ENCODE results near the gene XRCC4.
"Not testable (repeated sequence)": the region's sequence is repeated elsewhere in the genome, so short reads cannot be mapped to it uniquely, and the experiment has no call there.

The XRCC4 gene

DNA sequence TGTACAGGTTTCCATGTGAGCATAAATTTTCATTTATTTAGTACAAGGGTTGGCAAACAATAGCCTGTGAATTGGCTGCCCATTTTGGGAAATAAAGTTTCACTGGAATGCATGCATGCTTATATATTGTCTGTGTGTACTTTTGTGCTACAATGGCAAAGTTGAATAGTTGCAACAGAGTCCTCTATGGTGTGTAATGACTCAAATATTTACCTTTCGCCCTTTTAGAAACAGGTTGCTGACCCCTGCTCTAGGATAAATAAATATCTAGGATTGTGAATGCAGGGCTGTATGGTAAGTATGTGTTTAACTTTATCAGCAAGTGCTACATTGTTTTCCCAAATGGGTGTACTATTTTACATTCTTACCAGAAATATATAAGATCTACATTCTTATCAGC lies 47.2 kb downstream of the XRCC4 start:
- no peak for DNase-seq

- DNase-seq: no peak
Measured at GRCh38 chr5:83125560-83125959, 48.2 kb downstream of the XRCC4 start.

DNA sequence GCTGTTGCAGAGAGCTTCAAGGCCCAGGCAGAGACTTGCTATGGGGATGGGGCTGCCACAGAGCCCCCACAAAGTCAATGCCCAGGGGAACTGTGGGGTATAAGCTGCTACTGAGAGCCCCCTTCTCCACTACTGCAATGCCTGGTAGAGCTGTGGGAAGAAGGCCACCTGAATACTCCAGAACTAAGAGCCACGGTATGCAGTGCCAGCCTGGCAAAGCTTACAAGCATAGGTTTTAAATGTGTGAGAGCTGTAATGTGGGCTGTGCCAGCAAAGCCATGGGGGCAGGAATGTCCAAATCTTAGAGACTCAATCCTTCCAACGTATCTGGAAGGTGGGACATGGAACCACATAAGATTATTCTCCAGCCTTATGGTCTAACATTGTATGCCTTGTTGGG lies 49.2 kb downstream of the XRCC4 start:
- no peak for DNase-seq

- no peak for DNase-seq
Measured at GRCh38 chr5:83133797-83134196, 56.5 kb downstream of the XRCC4 start.

GRCh38 chr5:83142526-83142925 lies 65.2 kb downstream of the XRCC4 start:
- no peak for DNase-seq

GRCh38 chr5:83145241-83145640 lies 67.9 kb downstream of the XRCC4 start:
- DNase-seq: peak; percentile 27

- no peak for DNase-seq
Measured at GRCh38 chr5:83145882-83146331, 68.6 kb downstream of the XRCC4 start.

DNA sequence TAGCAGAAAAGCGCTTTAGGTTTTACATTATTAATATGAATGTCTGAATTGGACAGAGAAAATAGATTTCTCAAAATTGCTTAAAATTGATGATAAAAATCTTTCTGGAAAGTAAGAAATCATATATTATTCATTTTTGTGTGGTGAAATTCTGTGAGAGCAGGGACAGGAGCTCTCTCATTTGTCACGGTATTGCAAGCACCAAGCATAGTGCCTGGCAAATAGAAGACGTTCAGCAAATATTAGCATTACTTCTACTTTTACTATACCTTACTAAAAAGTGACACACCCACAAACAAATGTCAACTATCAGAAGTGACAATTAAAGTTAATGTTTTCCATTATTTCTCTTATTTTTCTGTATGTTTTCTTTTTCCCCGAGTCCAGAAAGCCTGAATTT lies 69.1 kb downstream of the XRCC4 start:
- no peak for DNase-seq

DNA sequence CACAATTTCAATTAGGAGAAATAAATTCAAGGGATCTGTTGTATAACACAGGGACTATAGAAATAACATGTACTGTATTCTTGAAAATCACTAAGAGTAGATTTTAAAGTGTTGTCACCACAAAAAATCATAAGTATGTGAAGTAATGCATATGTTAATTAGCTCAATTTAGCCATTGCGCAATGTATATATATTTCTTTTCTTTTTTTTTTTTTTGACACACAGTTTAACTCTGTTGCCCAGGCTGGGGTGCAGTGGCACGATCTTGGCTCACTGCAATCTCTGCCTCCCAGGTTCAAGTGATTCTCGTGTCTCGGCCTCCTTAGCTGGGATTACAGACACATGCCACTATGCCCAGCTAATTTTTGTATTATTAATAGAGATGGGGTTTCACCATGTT lies 70.2 kb downstream of the XRCC4 start:
- DNase-seq: no peak

DNA sequence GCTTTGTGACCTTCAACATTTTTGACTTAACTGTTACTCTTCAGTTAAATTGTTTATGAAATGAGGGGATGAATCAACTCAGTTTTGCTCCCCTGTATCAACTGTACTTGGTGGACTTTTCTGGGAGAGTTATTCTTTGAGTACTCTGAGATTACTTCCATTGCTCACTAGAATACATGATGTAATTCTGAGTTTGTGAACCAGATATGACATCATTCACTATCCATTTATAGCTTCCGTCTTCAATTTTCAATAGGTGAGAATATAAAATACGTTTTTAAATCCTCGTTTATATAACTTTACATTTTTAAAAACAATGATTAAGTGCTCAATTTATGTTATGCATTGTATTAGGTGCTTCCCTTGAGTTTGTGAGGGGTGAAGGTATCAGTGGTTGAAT lies 71.0 kb downstream of the XRCC4 start:
- DNase-seq: no peak

DNA sequence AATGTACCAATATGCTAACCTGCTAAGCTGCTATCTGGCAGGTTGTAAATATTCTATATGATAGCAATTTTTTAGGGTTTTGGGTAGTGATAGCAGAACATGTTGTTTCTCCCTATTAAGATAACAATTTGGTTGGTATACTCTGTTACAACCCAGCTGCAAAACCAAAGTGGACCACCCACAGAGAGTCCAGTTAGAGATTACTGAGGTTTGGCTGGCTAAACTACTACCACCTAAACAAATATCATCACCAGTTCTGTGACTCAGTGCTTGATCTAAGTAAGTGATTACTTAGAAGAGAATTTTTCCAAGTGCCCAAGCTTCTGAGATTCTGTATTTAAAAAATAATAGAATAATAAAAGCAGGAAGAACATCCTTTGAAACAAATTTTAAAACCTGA lies 72.3 kb downstream of the XRCC4 start:
- DNase-seq: peak; percentile 22

DNA sequence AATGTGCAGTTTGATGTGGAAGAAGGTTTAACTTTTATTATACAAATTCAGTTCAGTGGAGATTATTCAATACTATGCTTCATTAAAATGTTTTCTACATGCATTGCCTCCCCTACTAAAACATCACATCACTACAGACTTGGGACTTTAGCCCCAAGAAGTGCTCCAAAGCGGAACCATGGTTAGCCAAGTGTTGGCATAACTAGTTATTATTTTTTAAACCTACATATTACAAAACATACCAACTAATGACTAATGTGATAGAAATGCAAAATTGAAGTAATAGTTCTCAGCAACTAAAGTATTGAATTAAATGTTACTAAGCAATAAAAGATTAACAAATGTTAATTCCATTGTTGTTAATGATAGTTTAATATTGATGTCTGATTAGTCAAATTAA lies 74.5 kb downstream of the XRCC4 start:
- DNase-seq: no peak

- DNase-seq: not testable (repeated sequence)
Measured at GRCh38 chr5:83152996-83153395, 75.6 kb downstream of the XRCC4 start.

DNA sequence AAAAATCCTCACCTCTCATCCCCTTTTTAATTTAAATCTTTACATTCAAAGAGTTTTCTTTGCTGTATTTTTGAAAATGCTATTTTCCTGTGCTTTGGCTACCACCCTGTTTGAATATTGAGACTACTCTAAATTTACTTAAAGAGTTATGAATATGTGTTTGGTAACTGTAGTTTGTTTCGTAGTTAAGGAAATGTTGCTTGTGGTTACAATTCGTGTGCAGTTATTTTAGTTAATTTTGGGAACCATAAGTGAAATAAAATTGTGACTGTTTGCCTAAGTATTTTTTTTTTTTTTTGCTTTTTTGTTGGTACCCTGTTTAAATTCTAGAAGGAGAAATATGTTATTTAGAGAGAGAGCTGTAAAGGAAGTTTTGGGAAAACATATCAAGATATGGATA lies 78.7 kb downstream of the XRCC4 start:
- DNase-seq: no peak

DNA sequence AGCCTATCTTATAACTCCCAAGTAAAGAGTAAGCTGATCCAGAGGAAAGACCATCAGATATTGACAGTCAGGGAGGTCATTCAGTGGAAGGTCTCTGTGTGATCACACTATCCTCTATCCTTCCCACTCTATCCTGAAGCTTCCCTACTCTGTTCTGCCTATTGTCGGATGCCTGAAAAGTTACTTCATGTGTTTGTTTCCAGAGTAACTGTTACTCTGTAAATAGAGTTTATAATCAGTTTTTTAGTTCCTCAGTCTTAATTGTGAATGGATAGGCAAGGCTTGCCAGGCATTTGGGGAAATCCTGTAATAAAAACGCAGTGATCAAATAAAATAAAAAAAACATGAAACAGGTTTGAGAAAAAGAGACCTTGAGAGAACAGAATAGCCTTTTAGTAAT lies 79.8 kb downstream of the XRCC4 start:
- no peak for DNase-seq

- DNase-seq: no peak
Measured at GRCh38 chr5:83162601-83163000, 85.3 kb downstream of the XRCC4 start.

GRCh38 chr5:83167538-83167937 lies 90.2 kb downstream of the XRCC4 start:
- no peak for DNase-seq

DNA sequence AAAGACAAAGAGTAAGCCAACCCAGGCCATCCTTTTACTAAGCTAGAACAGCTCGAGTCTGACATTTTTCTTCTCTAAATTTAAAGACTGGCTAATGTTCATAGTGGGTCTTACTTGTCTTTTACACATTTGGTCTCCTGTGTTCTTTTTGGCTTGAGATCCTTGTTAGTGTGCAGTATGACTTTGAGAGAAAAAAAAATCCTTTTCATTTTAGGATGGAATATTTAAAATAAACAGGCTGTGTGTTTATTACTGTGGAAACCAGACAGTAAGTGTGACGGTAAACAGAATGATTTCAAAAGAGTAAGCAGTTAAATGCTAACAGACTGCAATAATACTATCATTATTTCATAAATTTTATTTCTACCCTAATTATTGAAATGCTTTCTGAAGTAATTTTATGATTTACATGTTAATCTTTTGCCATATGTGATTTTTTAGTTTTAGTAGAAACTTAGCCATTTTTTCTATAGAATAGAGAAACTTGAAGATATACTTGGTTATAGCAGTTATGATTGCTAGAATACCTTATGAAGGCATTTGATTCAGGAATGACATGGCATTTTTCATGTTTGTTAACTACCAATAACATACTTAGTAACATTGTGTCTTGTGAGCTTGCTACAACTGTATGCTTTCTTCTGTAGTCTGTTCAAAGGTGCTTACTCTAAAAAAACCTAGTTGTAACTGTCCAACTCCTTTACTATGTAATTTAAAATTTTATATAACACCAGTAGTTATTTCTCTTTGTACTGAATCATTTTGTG lies 92.4 kb downstream of the XRCC4 start:
- DNase-seq: no peak

DNA sequence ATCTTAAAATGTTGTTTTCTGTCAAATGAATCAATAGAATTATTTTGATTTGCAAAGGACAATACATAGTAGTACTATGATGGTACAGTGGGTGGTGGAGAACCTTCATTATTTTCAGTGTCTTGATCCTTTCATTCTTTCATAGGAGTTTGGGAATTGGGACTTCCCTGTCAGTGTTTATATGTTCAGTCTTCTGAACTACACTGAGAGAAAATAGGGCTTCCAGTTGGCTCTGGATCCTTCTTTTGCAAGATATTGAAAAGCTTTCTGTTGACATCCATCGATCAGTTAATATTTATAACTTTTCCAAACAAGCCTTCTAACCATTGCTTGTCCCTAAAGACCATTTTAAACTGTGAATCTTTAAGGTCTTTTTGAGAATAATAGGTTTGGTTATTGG lies 94.7 kb downstream of the XRCC4 start:
- DNase-seq: no peak

DNA sequence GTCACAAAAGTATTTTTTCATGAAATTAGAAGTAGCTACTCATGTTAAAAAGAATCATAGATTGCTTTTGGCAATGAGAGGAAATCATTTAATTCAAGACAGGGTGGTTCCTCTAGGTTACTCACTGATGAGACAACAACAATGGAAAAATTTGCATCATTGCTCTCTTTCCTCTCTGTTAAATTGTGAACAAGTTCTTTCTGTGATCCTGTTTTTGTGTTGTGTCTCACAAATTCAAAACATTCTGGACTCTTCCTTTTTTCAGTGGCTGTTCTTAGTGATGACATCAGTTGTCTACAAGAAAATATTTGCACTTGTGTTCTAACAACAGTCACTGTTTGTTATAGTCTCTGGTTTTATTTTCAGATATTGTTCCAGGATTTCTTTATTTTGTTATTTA lies 95.3 kb downstream of the XRCC4 start:
- no peak for DNase-seq

- DNase-seq: no peak
Measured at GRCh38 chr5:83173826-83174225, 96.5 kb downstream of the XRCC4 start.

GRCh38 chr5:83177803-83178202 lies 100.5 kb downstream of the XRCC4 start:
- DNase-seq: no peak

- peak; percentile 54 for DNase-seq
Measured at GRCh38 chr5:83179966-83180365, 102.6 kb downstream of the XRCC4 start.

- no peak for DNase-seq
Measured at GRCh38 chr5:83184534-83184933, 107.2 kb downstream of the XRCC4 start.

DNA sequence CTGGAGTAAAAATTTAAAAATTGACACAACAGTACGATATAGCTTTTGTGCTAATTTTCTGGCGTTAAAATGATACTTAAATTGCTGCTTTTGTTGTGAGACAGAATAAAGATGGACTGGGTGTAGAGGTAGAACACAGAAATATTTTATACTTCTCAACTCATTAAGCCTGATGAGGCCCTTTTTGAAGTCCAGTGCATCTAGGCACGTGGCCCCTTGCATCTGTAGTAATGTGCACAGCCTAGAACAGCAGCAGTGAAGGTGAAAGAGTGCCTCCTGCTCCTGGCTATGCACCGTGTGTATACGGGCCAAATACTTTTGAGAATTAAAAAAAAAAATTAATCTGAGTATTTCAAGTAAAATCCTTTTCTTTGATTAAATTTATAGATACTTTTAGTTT lies 115.6 kb downstream of the XRCC4 start:
- no peak for DNase-seq

Measured in fibroblast of skin of right quadriceps (primary cell).